CD4-positive, alpha-beta memory T cell (primary cell): Measurements from ENCODE around the gene EWSR1. TPM values are rescaled to one million over a fixed set of nuclear protein-coding genes. Genes with fewer than 3 reads are reported as not detected.

Experiments used
- CTCF ChIA-PET: fragments of 350-600 bp; sonication (Branson Sonifier 250); formaldehyde crosslinking; loops from one replicate; lab custom pipeline; 2021; ENCODE audit warnings: inconsistent platforms; ENCODE audit not compliant: partially characterized antibody; lab: Charles Lee
- POLR2A ChIA-PET: fragments of 350-600 bp; sonication (Branson Sonifier 250); formaldehyde crosslinking; loops from one replicate; lab custom pipeline; 2021; ENCODE audit not compliant: partially characterized antibody; lab: Charles Lee
- DNase-seq, 5 donors: peaks; one replicate each; pipeline versions ENCODE4 v3.0.0 to v3.0.0-alpha.2; 2020 to 2022; ENCODE audit warnings: mixed read lengths in 1 of 5
- H3K27ac ChIP-seq: one replicate; pipeline ENCODE4 v1.7.0; 2013; ENCODE audit warnings: low read depth, low read length
- H3K27me3 ChIP-seq: 2 replicates; pipeline ENCODE4 v1.7.0; 2013; ENCODE audit warnings: mild to moderate bottlenecking, low read length, moderate library complexity; ENCODE audit not compliant: insufficient read depth
- H3K36me3 ChIP-seq: 2 replicates; pipeline ENCODE4 v1.7.0; 2013; ENCODE audit warnings: mild to moderate bottlenecking, low read length, moderate library complexity; ENCODE audit not compliant: insufficient read depth
- H3K4me1 ChIP-seq: 2 replicates; pipeline ENCODE4 v1.7.0; 2013; ENCODE audit warnings: mild to moderate bottlenecking, low read length, moderate library complexity; ENCODE audit not compliant: insufficient read depth
- H3K4me3 ChIP-seq, 2 donors: one replicate each; pipeline ENCODE4 v1.7.0; 2013; ENCODE audit warnings: low read length in 2 of 2, mild to moderate bottlenecking in 1 of 2
- H3K9me3 ChIP-seq, 2 donors: one replicate each; pipeline ENCODE4 v1.7.0; 2013; ENCODE audit warnings: low read length in 2 of 2, control low read depth in 1 of 2; ENCODE audit not compliant: control insufficient read depth in 1 of 2
- H3K27ac Mint-ChIP-seq, 7 donors: one replicate each; pipeline ENCODE4 v1.8.0; 2020 to 2021; ENCODE audit warnings: mixed read lengths in 7 of 7, mild to moderate bottlenecking in 6 of 7, inconsistent platforms in 3 of 7, moderate library complexity in 3 of 7
- H3K27me3 Mint-ChIP-seq, 2 donors: one replicate each; pipeline ENCODE4 v1.8.0; 2020 to 2021; ENCODE audit warnings: mixed read lengths in 2 of 2
- H3K36me3 Mint-ChIP-seq, 2 donors: one replicate each; pipeline ENCODE4 v1.8.0; 2020 to 2021; ENCODE audit warnings: mixed read lengths in 2 of 2, inconsistent platforms in 1 of 2, mild to moderate bottlenecking in 1 of 2
- H3K4me1 Mint-ChIP-seq, 4 donors: one replicate each; pipeline ENCODE4 v1.8.0; 2020 to 2021; ENCODE audit warnings: mixed read lengths in 4 of 4, mild to moderate bottlenecking in 1 of 4
- H3K4me3 Mint-ChIP-seq, 8 donors: one replicate each; pipeline ENCODE4 v1.8.0; 2020 to 2021; ENCODE audit warnings: mixed read lengths in 8 of 8, mild to moderate bottlenecking in 7 of 8, moderate library complexity in 6 of 8, inconsistent platforms in 3 of 8
- H3K9me3 Mint-ChIP-seq, 8 donors: one replicate each; pipeline ENCODE4 v1.8.0; 2020 to 2021; ENCODE audit warnings: mixed read lengths in 8 of 8, mild to moderate bottlenecking in 5 of 8, inconsistent platforms in 3 of 8, moderate library complexity in 1 of 8
- intact Hi-C: fragments of 100-400 bp; cut with micrococcal nuclease; formaldehyde crosslinking; loops from one replicate; pipeline ENCODE4 v1.15.1; 2023
- polyA plus RNA-seq, 2 donors: library from polyadenylated mRNA; unstranded; fragments of 300-500 nt; fragmentation: Illumina TruSeq; gene quantifications; one replicate each; pipeline ENCODE4 v1.2.3, GENCODE V29; 2021
- total RNA-seq, 2 experiments: library from RNA; stranded (reverse); gene quantifications; one replicate each; pipeline ENCODE4 v1.2.3, GENCODE V29; 2021

The EWSR1 gene
- total and polyA plus RNA-seq, 4 experiments from 2014 or later: 192 to 250 (median 228) TPM

GRCh38 chr22:29253561-29254285 is 14.3 kb upstream of the EWSR1 start:
- peaks cover 2 to 3% of the 10 kb centered on the region in 2 donors for H3K27me3 Mint-ChIP-seq
- H3K27me3 ChIP-seq: peaks cover 3% of the 10 kb centered on the region
- H3K4me3 ChIP-seq: no peak overlapping the region
- H3K36me3 Mint-ChIP-seq: peaks cover 0 to 3% of the 10 kb centered on the region in 2 donors
- H3K4me1 Mint-ChIP-seq: peaks cover 0 to 3% (median 0%) of the 10 kb centered on the region in 4 donors
- no peaks in the 10 kb centered on the region for H3K36me3 ChIP-seq
- no peaks in the 10 kb centered on the region for H3K9me3 Mint-ChIP-seq
- CTCF ChIA-PET: interaction anchor here (1.5 kb wide), 1 partner anchor 8 kb away, joined by 5 read pairs; no protein-coding TSS in a partner anchor
- intact Hi-C loops: no loop called here
- POLR2A ChIA-PET: no interaction called here
- no peaks in the 10 kb centered on the region for H3K9me3 ChIP-seq
- H3K4me3 Mint-ChIP-seq: no peak overlapping the region
- no peak overlapping the region for H3K27ac Mint-ChIP-seq
- H3K4me1 ChIP-seq: no peaks in the 10 kb centered on the region
- DNase-seq: no peak
- H3K27ac ChIP-seq: no peak overlapping the region

GRCh38 chr22:29254286-29254660 is 13.8 kb upstream of the EWSR1 start:
- Histone ChIP-seq H3K36me3 (no peaks in the 10 kb centered on the region), H3K4me3 (no peak overlapping the region), H3K27me3 (peaks cover 3% of the 10 kb centered on the region), H3K9me3 (no peaks in the 10 kb centered on the region), H3K27ac (no peak overlapping the region), H3K4me1 (no peaks in the 10 kb centered on the region)
- Mint-ChIP-seq H3K36me3 (peaks cover 0 to 3% of the 10 kb centered on the region in 2 donors), H3K4me1 (peaks cover 0 to 3% (median 0%) of the 10 kb centered on the region in 4 donors), H3K4me3 (no peak overlapping the region), H3K9me3 (no peaks in the 10 kb centered on the region), H3K27me3 (peaks cover 2 to 3% of the 10 kb centered on the region in 2 donors), H3K27ac (no peak overlapping the region)
- ChIA-PET CTCF (interaction anchor here (1.5 kb wide), 1 partner anchor 8 kb away, joined by 5 read pairs; no protein-coding TSS in a partner anchor), POLR2A (no interaction called here)
- intact Hi-C loops: no loop called here
- no peak for DNase-seq

GRCh38 chr22:29255064-29255621 is 12.9 kb upstream of the EWSR1 start:
- POLR2A ChIA-PET: no interaction called here
- Histone ChIP-seq H3K36me3 (no peaks in the 10 kb centered on the region), H3K9me3 (no peaks in the 10 kb centered on the region), H3K4me3 (no peak overlapping the region), H3K4me1 (no peaks in the 10 kb centered on the region), H3K27me3 (peaks cover 3% of the 10 kb centered on the region), H3K27ac (no peak overlapping the region)
- DNase-seq: no peak
- H3K36me3 Mint-ChIP-seq: peaks cover 0 to 3% of the 10 kb centered on the region in 2 donors
- H3K4me1 Mint-ChIP-seq: peaks cover 0 to 3% (median 0%) of the 10 kb centered on the region in 4 donors
- H3K9me3 Mint-ChIP-seq: no peaks in the 10 kb centered on the region
- H3K27me3 Mint-ChIP-seq: peaks cover 2 to 3% of the 10 kb centered on the region in 2 donors
- no peak overlapping the region for H3K27ac Mint-ChIP-seq
- no peak overlapping the region for H3K4me3 Mint-ChIP-seq
- CTCF ChIA-PET: interaction anchor here (1.5 kb wide), 1 partner anchor 9 kb away, joined by 5 read pairs; no protein-coding TSS in a partner anchor
- intact Hi-C loops: no loop called here

- Mint-ChIP-seq H3K27ac (no peak overlapping the region), H3K9me3 (no peaks in the 10 kb centered on the region), H3K4me3 (no peak overlapping the region), H3K4me1 (peaks cover 0 to 3% (median 0%) of the 10 kb centered on the region in 4 donors), H3K27me3 (peaks cover 2 to 3% of the 10 kb centered on the region in 2 donors), H3K36me3 (peaks cover 0 to 3% of the 10 kb centered on the region in 2 donors)
- Histone ChIP-seq H3K36me3 (no peaks in the 10 kb centered on the region), H3K27ac (no peak overlapping the region), H3K9me3 (no peaks in the 10 kb centered on the region), H3K4me3 (no peak overlapping the region), H3K27me3 (peaks cover 3% of the 10 kb centered on the region), H3K4me1 (no peaks in the 10 kb centered on the region)
- intact Hi-C loops: no loop called here
- ChIA-PET POLR2A (no interaction called here), CTCF (no interaction called here)
- no peak for DNase-seq
Observed at GRCh38 chr22:29256606-29257325, 11.3 kb upstream of the EWSR1 start.

GRCh38 chr22:29257751-29258181 is 10.3 kb upstream of the EWSR1 start:
- Mint-ChIP-seq H3K4me3 (no peak overlapping the region), H3K4me1 (peaks cover 0 to 3% (median 0%) of the 10 kb centered on the region in 4 donors), H3K27me3 (no peaks in the 10 kb centered on the region), H3K27ac (no peak overlapping the region), H3K36me3 (peaks cover 0 to 3% of the 10 kb centered on the region in 2 donors), H3K9me3 (no peaks in the 10 kb centered on the region)
- H3K36me3 ChIP-seq: no peaks in the 10 kb centered on the region
- intact Hi-C loops: no loop called here
- H3K4me3 ChIP-seq: no peak overlapping the region
- no peaks in the 10 kb centered on the region for H3K27me3 ChIP-seq
- no peaks in the 10 kb centered on the region for H3K9me3 ChIP-seq
- H3K4me1 ChIP-seq: no peaks in the 10 kb centered on the region
- POLR2A ChIA-PET: no interaction called here
- DNase-seq: no peak
- H3K27ac ChIP-seq: no peak overlapping the region
- CTCF ChIA-PET: no interaction called here

- CTCF ChIA-PET: no interaction called here
- Histone ChIP-seq H3K4me1 (no peaks in the 10 kb centered on the region), H3K4me3 (no peak overlapping the region), H3K36me3 (no peaks in the 10 kb centered on the region), H3K9me3 (no peaks in the 10 kb centered on the region), H3K27ac (no peak overlapping the region), H3K27me3 (no peaks in the 10 kb centered on the region)
- H3K36me3 Mint-ChIP-seq: peaks cover 0 to 3% of the 10 kb centered on the region in 2 donors
- no peaks in the 10 kb centered on the region for H3K9me3 Mint-ChIP-seq
- H3K4me1 Mint-ChIP-seq: peaks cover 0 to 3% (median 0%) of the 10 kb centered on the region in 4 donors
- no peaks in the 10 kb centered on the region for H3K27me3 Mint-ChIP-seq
- peak overlapping the region in 1 of 7 donors; percentile 73 for H3K27ac Mint-ChIP-seq
- intact Hi-C loops: no loop called here
- POLR2A ChIA-PET: no interaction called here
- DNase-seq: no peak
- no peak overlapping the region for H3K4me3 Mint-ChIP-seq
Observed at GRCh38 chr22:29258407-29259252, 9.4 kb upstream of the EWSR1 start.
